Loucy (cell line): ENCODE measurements around the gene CD209.

Experiments used
- H2AFZ ChIP-seq: fragments of 200-600 bp; sonication (generic); 2 replicates; pipeline ENCODE4 v1.6.0; 2016; ENCODE audit warnings: antibody characterized with exemption, mild to moderate bottlenecking, low read length, moderate library complexity
- H3F3A ChIP-seq: fragments of 200-600 bp; 2 replicates; pipeline ENCODE4 v1.6.0; 2016; ENCODE audit warnings: antibody characterized with exemption, low read depth, mild to moderate bottlenecking
- H3K27me3 ChIP-seq: fragments of 200-600 bp; sonication (generic); 2 replicates; pipeline ENCODE4 v1.6.1; 2014; ENCODE audit warnings: low read length, mild to moderate bottlenecking; ENCODE audit not compliant: insufficient read depth, poor library complexity, severe bottlenecking
- H3K36me3 ChIP-seq: fragments of 200-600 bp; sonication (generic); 2 replicates; pipeline ENCODE4 v1.6.1; 2016; ENCODE audit warnings: low read length; ENCODE audit not compliant: insufficient read depth
- H3K4me1 ChIP-seq: fragments of 200-600 bp; sonication (generic); 2 replicates; pipeline ENCODE4 v1.5.1; 2014; ENCODE audit warnings: low read length, mild to moderate bottlenecking; ENCODE audit not compliant: insufficient read depth, poor library complexity, severe bottlenecking
- H3K4me2 ChIP-seq: fragments of 200-600 bp; sonication (generic); 2 replicates; pipeline ENCODE4 v1.6.0; 2014; ENCODE audit warnings: antibody characterized with exemption, low read length, low read depth, mild to moderate bottlenecking; ENCODE audit not compliant: poor library complexity, severe bottlenecking
- H3K4me3 ChIP-seq: fragments of 200-600 bp; sonication (generic); 2 replicates; pipeline ENCODE4 v1.5.1; 2014; ENCODE audit warnings: low read length, mild to moderate bottlenecking, mixed read lengths; ENCODE audit not compliant: poor library complexity, severe bottlenecking
- H3K79me2 ChIP-seq: fragments of 200-600 bp; sonication (generic); 2 replicates; pipeline ENCODE4 v1.6.1; 2014; ENCODE audit warnings: low read length; ENCODE audit not compliant: insufficient read depth
- H3K9ac ChIP-seq: fragments of 200-600 bp; sonication (generic); 2 replicates; pipeline ENCODE4 v1.6.0; 2014; ENCODE audit warnings: mild to moderate bottlenecking, low read depth, low read length, moderate library complexity; ENCODE audit not compliant: poor library complexity, severe bottlenecking
- H3K9me2 ChIP-seq: fragments of 200-600 bp; sonication (generic); replicated peaks from 2 replicates; pipeline ENCODE4 v1.6.1; 2016; ENCODE audit warnings: low read depth, low read length, mixed read lengths
- H3K9me3 ChIP-seq: fragments of 200-600 bp; sonication (generic); 2 replicates; pipeline ENCODE4 v1.6.1; 2014; ENCODE audit warnings: mild to moderate bottlenecking, antibody characterized with exemption, low read length, low read depth; ENCODE audit not compliant: insufficient read depth
- H4K20me1 ChIP-seq: fragments of 200-600 bp; sonication (generic); 2 replicates; pipeline ENCODE4 v1.6.0; 2014; ENCODE audit warnings: antibody characterized with exemption, low read length, mild to moderate bottlenecking; ENCODE audit not compliant: insufficient read depth, poor library complexity, severe bottlenecking
- CTCF ChIP-seq: fragments of 200-600 bp; sonication (generic); conservative IDR thresholded peaks from 2 replicates; pipeline ENCODE4 v1.5.1; 2014; ENCODE audit warnings: mild to moderate bottlenecking, antibody characterized with exemption, low read length
- EZH2phosphoT487 ChIP-seq: fragments of 200-600 bp; IDR thresholded peaks from 2 replicates; pipeline ENCODE4 v1.6.1; 2018; ENCODE audit warnings: antibody characterized with exemption, mild to moderate bottlenecking, moderate library complexity, borderline replicate concordance

The CD209 gene

DNA sequence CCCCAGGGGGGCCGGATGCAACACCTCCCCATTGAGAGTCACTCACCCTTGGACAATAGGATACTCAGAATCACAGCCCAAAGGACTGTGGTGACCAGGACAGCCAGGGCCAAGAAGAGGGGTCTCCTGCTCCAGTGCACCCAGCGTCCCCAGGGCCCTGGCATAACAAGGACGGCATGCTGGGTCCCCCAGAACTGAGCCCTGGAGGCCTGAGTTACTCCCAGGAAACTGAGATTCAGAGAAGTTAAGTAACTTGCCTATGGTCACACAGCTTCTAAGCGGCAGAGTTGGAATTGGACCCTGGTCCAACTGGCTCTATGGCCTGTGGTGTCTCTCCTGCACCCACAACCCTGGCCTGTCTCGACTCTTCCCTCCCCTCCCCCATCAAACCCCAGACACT, 15.7 kb downstream of the CD209 start:
- H2AFZ ChIP-seq, result no peak overlapping the region
- no peaks in the 10 kb centered on the region for H3K9me3 ChIP-seq
- H3K79me2 ChIP-seq, result no peaks in the 10 kb centered on the region
- no peaks in the 10 kb centered on the region for H3K9me2 ChIP-seq
- H3F3A ChIP-seq, result no peaks in the 10 kb centered on the region
- no peaks in the 10 kb centered on the region for H3K36me3 ChIP-seq
- no peaks in the 10 kb centered on the region for H3K27me3 ChIP-seq
- no peak overlapping the region for H3K4me2 ChIP-seq
- H3K9ac ChIP-seq, result no peak overlapping the region
- no peaks in the 10 kb centered on the region for H3K4me1 ChIP-seq
- TF ChIP-seq EZH2phosphoT487, result no peak
- no peak for TF ChIP-seq CTCF
- H4K20me1 ChIP-seq, result no peaks in the 10 kb centered on the region
- no peak overlapping the region for H3K4me3 ChIP-seq

DNA sequence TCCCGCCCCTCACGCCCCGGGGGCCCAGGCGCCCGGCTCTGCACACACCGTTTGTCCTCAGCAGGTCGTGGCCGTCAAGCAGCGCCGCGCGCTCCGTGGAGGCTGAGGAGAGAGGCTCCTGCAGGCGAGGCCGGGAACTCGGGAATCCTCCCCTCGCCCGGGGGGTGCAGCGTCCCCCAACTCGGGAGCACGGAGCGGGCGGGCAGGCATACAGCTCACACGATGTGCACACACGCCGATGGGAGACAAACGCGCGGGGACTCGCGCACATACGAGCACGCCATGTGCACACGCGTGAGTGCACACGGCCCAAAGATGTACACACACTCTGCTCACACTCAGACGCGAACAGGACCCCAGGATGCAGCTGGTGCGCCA, 16.1 kb downstream of the CD209 start:
- H3K4me3 ChIP-seq, result no peak overlapping the region
- H3K27me3 ChIP-seq, result no peaks in the 10 kb centered on the region
- H3K9me2 ChIP-seq, result no peaks in the 10 kb centered on the region
- no peak overlapping the region for H2AFZ ChIP-seq
- H3K9me3 ChIP-seq, result no peaks in the 10 kb centered on the region
- no peaks in the 10 kb centered on the region for H3K79me2 ChIP-seq
- H3K36me3 ChIP-seq, result no peaks in the 10 kb centered on the region
- TF ChIP-seq EZH2phosphoT487 (no peak), CTCF (no peak)
- H3K4me2 ChIP-seq, result no peak overlapping the region
- H3K4me1 ChIP-seq, result no peaks in the 10 kb centered on the region
- H3F3A ChIP-seq, result no peaks in the 10 kb centered on the region
- no peak overlapping the region for H3K9ac ChIP-seq
- H4K20me1 ChIP-seq, result no peaks in the 10 kb centered on the region

DNA sequence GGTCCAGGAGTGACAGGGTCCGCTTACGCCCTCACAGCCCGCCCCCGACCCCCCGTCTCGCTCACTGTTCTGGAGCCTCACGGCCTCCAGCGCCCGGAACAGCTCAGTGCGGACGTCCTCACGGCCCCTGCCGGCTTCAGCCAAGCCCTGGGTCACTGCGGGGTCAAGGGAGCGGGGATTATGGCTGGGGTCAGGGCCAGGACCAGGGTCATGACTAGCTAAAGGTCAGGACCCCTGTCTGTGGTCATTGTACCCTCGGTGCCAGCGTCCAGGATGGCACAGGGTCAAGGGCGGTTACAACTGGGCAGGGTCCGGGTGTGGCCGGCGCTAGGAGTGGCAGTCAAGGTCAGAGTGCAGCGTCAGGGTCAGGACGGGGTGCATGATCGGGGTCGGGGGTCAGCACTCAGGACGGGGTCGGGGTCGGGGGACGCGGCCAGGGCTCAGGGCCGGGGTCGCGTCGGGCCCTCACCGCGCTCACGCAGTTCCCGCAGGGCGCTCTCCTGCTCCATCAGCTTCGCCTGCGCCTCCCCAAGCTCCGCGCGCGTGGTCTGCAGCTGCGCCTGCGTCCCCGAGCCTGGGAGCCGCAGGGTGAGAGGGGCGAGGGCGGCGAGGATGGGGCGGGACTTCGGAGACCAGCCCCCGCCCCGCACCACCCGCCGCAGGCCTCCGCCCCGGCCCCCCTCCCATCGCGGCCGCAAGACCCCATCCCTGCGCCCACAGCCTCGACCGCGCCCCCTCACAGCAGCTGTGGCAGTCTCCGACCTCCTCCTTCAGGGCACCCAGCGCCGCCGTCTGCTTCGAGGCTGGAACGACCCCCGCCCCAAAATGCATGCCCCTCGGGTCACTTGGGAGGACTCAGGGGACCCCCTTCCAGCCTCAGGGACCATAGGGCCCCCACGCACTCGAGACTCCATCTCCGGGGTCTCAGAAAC, 16.8 kb downstream of the CD209 start:
- no peak overlapping the region for H3K4me2 ChIP-seq
- H3K36me3 ChIP-seq, result no peaks in the 10 kb centered on the region
- no peak overlapping the region for H3K4me3 ChIP-seq
- TF ChIP-seq CTCF (no peak), EZH2phosphoT487 (no peak)
- no peaks in the 10 kb centered on the region for H3K79me2 ChIP-seq
- no peaks in the 10 kb centered on the region for H3K4me1 ChIP-seq
- no peaks in the 10 kb centered on the region for H3K9me2 ChIP-seq
- H3K9ac ChIP-seq, result no peak overlapping the region
- H3F3A ChIP-seq, result no peaks in the 10 kb centered on the region
- H3K27me3 ChIP-seq, result no peaks in the 10 kb centered on the region
- H4K20me1 ChIP-seq, result no peaks in the 10 kb centered on the region
- no peaks in the 10 kb centered on the region for H3K9me3 ChIP-seq
- H2AFZ ChIP-seq, result no peak overlapping the region
